Keratinocyte (primary cell): ENCODE results near the gene SEC16A.

Experiments
- CTCF ChIP-seq, 3 experiments: IDR thresholded peaks in 1 of 3; conservative IDR thresholded peaks in 1 of 3; optimal IDR thresholded peaks in 1 of 3; 2 replicates in 2 of 3; 3 replicates in 1 of 3; pipeline versions ENCODE3 to v1.5.1; 2011; ENCODE audit warnings: low read length in 3 of 3, mild to moderate bottlenecking in 3 of 3, moderate library complexity in 2 of 3, control low read depth in 1 of 3, inconsistent platforms in 1 of 3; ENCODE audit not compliant: insufficient read depth in 2 of 3; ENCODE audit errors: extremely low read depth in 1 of 3
- EZH2 ChIP-seq: IDR thresholded peaks from one replicate; pipeline ENCODE4 v1.6.1; 2012; ENCODE audit warnings: inconsistent platforms, mild to moderate bottlenecking, low read length, moderate library complexity

- TF ChIP-seq CTCF (optimal IDR thresholded peaks at IDR 0.05 in 1 of 3, IDR thresholded peaks at IDR 0.05 in 1 of 3, conservative IDR thresholded peaks at IDR 0.05 in 1 of 3; ENCODE audit: extremely low read depth in 1 of 3, insufficient read depth in 2 of 3, low read length in 3 of 3) (no peak), EZH2 (no peak)
Measured at GRCh38 chr9:136433849-136434579, 48.8 kb downstream of the SEC16A start.
